Measurements from ENCODE around the gene COL27A1.
"Not testable (repeated sequence)": the region's sequence is repeated elsewhere in the genome, so short reads cannot be mapped to it uniquely, and the experiment has no call there.

The COL27A1 gene

GRCh38 chr9:114320710-114321109 is 165.4 kb downstream of the COL27A1 start:
- not testable (repeated sequence) for H2AK5ac ChIP-seq (ENCODE audit: low read length); H3K27me3 ChIP-seq (ENCODE audit: insufficient read depth, low read length, poor library complexity); H3K4me1 ChIP-seq (ENCODE audit: control insufficient read depth, low read depth, low read length); H3K4me3 ChIP-seq (ENCODE audit: low read length); H3K56ac ChIP-seq (ENCODE audit: low read length); H4K8ac ChIP-seq (ENCODE audit: low read depth, low read length); DNase-seq; H3K23ac ChIP-seq (ENCODE audit: low read length); H3K79me1 ChIP-seq (ENCODE audit: low read length); H3K18ac ChIP-seq (ENCODE audit: low read length); H3K4ac ChIP-seq (ENCODE audit: low read depth, low read length); H3K27ac ChIP-seq (ENCODE audit: low read depth, low read length); H4K5ac ChIP-seq (ENCODE audit: low read length); H3K9ac ChIP-seq (ENCODE audit: low read length); H3K79me2 ChIP-seq (ENCODE audit: control insufficient read depth, insufficient read depth, low read length); H2BK5ac ChIP-seq (ENCODE audit: low read length); H3K4me2 ChIP-seq (ENCODE audit: low read length); H3K36me3 ChIP-seq (ENCODE audit: control insufficient read depth, insufficient read depth, low read length); H2BK120ac ChIP-seq (ENCODE audit: low read depth, low read length); H2BK15ac ChIP-seq (replicated peaks; ENCODE audit: low read depth)
- WGBS (ENCODE audit: extremely low coverage, insufficient coverage, low lambda C conversion rate): no CpG with 5 or more reads among the region's 7 CpGs

- no peak overlapping the region for H4K8ac ChIP-seq (ENCODE audit: low read depth, low read length)
- H2BK15ac ChIP-seq (replicated peaks; ENCODE audit: low read depth): no peak overlapping the region
- no peak overlapping the region for H3K4ac ChIP-seq (ENCODE audit: low read depth, low read length)
- DNase-seq: no peak
- WGBS (ENCODE audit: extremely low coverage, insufficient coverage, low lambda C conversion rate): no CpG with 5 or more reads among the region's 8 CpGs
- H3K4me2 ChIP-seq (ENCODE audit: low read length): no peak overlapping the region
- no peak overlapping the region for H4K5ac ChIP-seq (ENCODE audit: low read length)
- no peaks in the 10 kb centered on the region for H3K79me1 ChIP-seq (ENCODE audit: low read length)
- no peak overlapping the region for H2AK5ac ChIP-seq (ENCODE audit: low read length)
- H3K79me2 ChIP-seq (ENCODE audit: control insufficient read depth, insufficient read depth, low read length): no peaks in the 10 kb centered on the region
- H3K18ac ChIP-seq (ENCODE audit: low read length): no peak overlapping the region
- H3K23ac ChIP-seq (ENCODE audit: low read length): no peak overlapping the region
- no peak overlapping the region for H2BK5ac ChIP-seq (ENCODE audit: low read length)
- H3K9ac ChIP-seq (ENCODE audit: low read length): no peak overlapping the region
- H2BK120ac ChIP-seq (ENCODE audit: low read depth, low read length): no peak overlapping the region
- H3K36me3 ChIP-seq (ENCODE audit: control insufficient read depth, insufficient read depth, low read length): no peaks in the 10 kb centered on the region
- no peak overlapping the region for H3K27ac ChIP-seq (ENCODE audit: low read depth, low read length)
- no peak overlapping the region for H3K4me3 ChIP-seq (ENCODE audit: low read length)
- no peaks in the 10 kb centered on the region for H3K4me1 ChIP-seq (ENCODE audit: control insufficient read depth, low read depth, low read length)
- H3K56ac ChIP-seq (ENCODE audit: low read length): no peak overlapping the region
- H3K27me3 ChIP-seq (ENCODE audit: insufficient read depth, low read length, poor library complexity): no peaks in the 10 kb centered on the region
Observed at GRCh38 chr9:114321759-114322158, 166.4 kb downstream of the COL27A1 start.

GRCh38 chr9:114322160-114322818 is 167.0 kb downstream of the COL27A1 start:
- not testable (repeated sequence) for H3K79me1 ChIP-seq (ENCODE audit: low read length); H3K4ac ChIP-seq (ENCODE audit: low read depth, low read length); H4K5ac ChIP-seq (ENCODE audit: low read length); H3K18ac ChIP-seq (ENCODE audit: low read length); DNase-seq; H3K56ac ChIP-seq (ENCODE audit: low read length); H4K8ac ChIP-seq (ENCODE audit: low read depth, low read length); H3K27me3 ChIP-seq (ENCODE audit: insufficient read depth, low read length, poor library complexity); H3K36me3 ChIP-seq (ENCODE audit: control insufficient read depth, insufficient read depth, low read length); H3K4me3 ChIP-seq (ENCODE audit: low read length); H2BK5ac ChIP-seq (ENCODE audit: low read length); H3K4me1 ChIP-seq (ENCODE audit: control insufficient read depth, low read depth, low read length); H3K9ac ChIP-seq (ENCODE audit: low read length); H3K79me2 ChIP-seq (ENCODE audit: control insufficient read depth, insufficient read depth, low read length); H3K23ac ChIP-seq (ENCODE audit: low read length); H3K27ac ChIP-seq (ENCODE audit: low read depth, low read length); H2AK5ac ChIP-seq (ENCODE audit: low read length); H3K4me2 ChIP-seq (ENCODE audit: low read length); H2BK120ac ChIP-seq (ENCODE audit: low read depth, low read length); H2BK15ac ChIP-seq (replicated peaks; ENCODE audit: low read depth)
- no CpG with 5 or more reads among the region's 12 CpGs for WGBS (ENCODE audit: extremely low coverage, insufficient coverage, low lambda C conversion rate)

- no CpG with 5 or more reads among the region's 15 CpGs for WGBS (ENCODE audit: extremely low coverage, insufficient coverage, low lambda C conversion rate)
- H4K8ac ChIP-seq (ENCODE audit: low read depth, low read length); H2AK5ac ChIP-seq (ENCODE audit: low read length); H3K23ac ChIP-seq (ENCODE audit: low read length); H3K56ac ChIP-seq (ENCODE audit: low read length); H3K4me3 ChIP-seq (ENCODE audit: low read length); H4K5ac ChIP-seq (ENCODE audit: low read length); H3K36me3 ChIP-seq (ENCODE audit: control insufficient read depth, insufficient read depth, low read length); H3K4me1 ChIP-seq (ENCODE audit: control insufficient read depth, low read depth, low read length); H3K27me3 ChIP-seq (ENCODE audit: insufficient read depth, low read length, poor library complexity); H3K4me2 ChIP-seq (ENCODE audit: low read length); H3K18ac ChIP-seq (ENCODE audit: low read length); DNase-seq; H2BK15ac ChIP-seq (replicated peaks; ENCODE audit: low read depth); H3K79me1 ChIP-seq (ENCODE audit: low read length); H3K79me2 ChIP-seq (ENCODE audit: control insufficient read depth, insufficient read depth, low read length); H3K9ac ChIP-seq (ENCODE audit: low read length); H2BK5ac ChIP-seq (ENCODE audit: low read length); H2BK120ac ChIP-seq (ENCODE audit: low read depth, low read length); H3K4ac ChIP-seq (ENCODE audit: low read depth, low read length); H3K27ac ChIP-seq (ENCODE audit: low read depth, low read length): not testable (repeated sequence)
Observed at GRCh38 chr9:114322831-114323531, 167.6 kb downstream of the COL27A1 start, which contains the start of gene ORM1. Gene ORM1 (plus strand): TSS chr9:114323098. CDS start chr9:114323134, 36 bp downstream.

- H3K79me1 ChIP-seq (ENCODE audit: low read length); H3K27me3 ChIP-seq (ENCODE audit: insufficient read depth, low read length, poor library complexity); H3K36me3 ChIP-seq (ENCODE audit: control insufficient read depth, insufficient read depth, low read length); DNase-seq; H3K79me2 ChIP-seq (ENCODE audit: control insufficient read depth, insufficient read depth, low read length); H2BK15ac ChIP-seq (replicated peaks; ENCODE audit: low read depth); H3K4me2 ChIP-seq (ENCODE audit: low read length); H2AK5ac ChIP-seq (ENCODE audit: low read length); H4K8ac ChIP-seq (ENCODE audit: low read depth, low read length); H3K4me3 ChIP-seq (ENCODE audit: low read length); H3K4ac ChIP-seq (ENCODE audit: low read depth, low read length); H3K9ac ChIP-seq (ENCODE audit: low read length); H3K27ac ChIP-seq (ENCODE audit: low read depth, low read length); H4K5ac ChIP-seq (ENCODE audit: low read length); H3K23ac ChIP-seq (ENCODE audit: low read length); H3K56ac ChIP-seq (ENCODE audit: low read length); H2BK120ac ChIP-seq (ENCODE audit: low read depth, low read length); H3K18ac ChIP-seq (ENCODE audit: low read length); H2BK5ac ChIP-seq (ENCODE audit: low read length); H3K4me1 ChIP-seq (ENCODE audit: control insufficient read depth, low read depth, low read length): not testable (repeated sequence)
- no CpG with 5 or more reads among the region's 6 CpGs for WGBS (ENCODE audit: extremely low coverage, insufficient coverage, low lambda C conversion rate)
Observed at GRCh38 chr9:114323849-114324248, 168.5 kb downstream of the COL27A1 start.
